GM19351 (cell line): ENCODE measurements around the gene AZI2.

Source experiments
- ATAC-seq: cut with Tn5 transposase; IDR thresholded peaks from one replicate; pipeline ENCODE4 v1.9.1; 2021; ENCODE audit warnings: mild to moderate bottlenecking, moderate library complexity; ENCODE audit not compliant: unreplicated experiment

AZI2 gene, protein sequence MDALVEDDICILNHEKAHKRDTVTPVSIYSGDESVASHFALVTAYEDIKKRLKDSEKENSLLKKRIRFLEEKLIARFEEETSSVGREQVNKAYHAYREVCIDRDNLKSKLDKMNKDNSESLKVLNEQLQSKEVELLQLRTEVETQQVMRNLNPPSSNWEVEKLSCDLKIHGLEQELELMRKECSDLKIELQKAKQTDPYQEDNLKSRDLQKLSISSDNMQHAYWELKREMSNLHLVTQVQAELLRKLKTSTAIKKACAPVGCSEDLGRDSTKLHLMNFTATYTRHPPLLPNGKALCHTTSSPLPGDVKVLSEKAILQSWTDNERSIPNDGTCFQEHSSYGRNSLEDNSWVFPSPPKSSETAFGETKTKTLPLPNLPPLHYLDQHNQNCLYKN

DNA sequence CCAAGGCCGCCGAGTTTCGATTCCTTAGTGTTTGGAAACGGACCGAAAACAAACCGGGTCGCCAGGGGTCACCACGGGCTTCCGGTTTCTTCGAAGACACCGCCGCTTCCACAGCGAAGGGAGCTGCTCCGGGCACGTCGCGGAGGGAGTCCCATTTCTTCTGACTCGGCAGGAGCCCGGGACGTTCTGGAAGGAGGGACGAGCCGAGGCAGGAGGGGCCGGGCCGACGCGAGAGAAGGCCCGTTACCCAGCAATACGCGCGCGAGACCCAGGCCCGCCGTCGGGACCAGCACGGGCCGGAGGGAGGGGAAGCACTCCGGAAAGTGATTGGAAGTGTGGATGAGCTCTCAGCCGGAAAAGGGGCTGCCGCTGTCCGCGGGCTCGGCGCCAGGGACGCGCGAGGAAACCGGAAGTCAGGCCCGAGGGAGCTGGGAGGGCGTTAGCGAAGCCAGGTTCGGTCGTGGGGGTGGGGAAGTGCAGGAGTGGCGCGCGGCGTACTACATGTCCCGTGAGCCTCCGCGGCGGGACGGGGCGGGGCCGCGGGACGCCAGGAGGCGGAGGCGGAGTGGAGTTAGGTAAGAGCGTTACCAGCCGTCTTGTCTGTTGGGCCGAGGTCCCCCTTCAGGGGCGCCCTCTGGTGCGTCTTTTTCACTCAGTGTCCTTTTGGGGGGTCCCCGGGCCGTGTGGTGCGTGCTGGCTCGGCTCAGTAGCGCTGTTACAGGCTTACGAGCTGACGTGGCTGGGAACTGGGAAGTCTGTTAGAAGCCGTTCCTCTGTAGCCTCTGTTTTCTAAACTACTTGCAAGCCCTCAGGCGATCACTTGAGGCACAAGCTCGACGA is at the start of gene AZI2, which contains the start of gene ZCWPW2:
AZI2 (minus strand) TSS at position 196 of the 840 bp plus-strand sequence. CDS start 8,207 bp downstream, outside the sequence.
ZCWPW2 (plus strand) TSS at position 93 of the 840 bp plus-strand sequence. CDS start 64,348 bp downstream, outside the sequence.
- ATAC-seq = peak; percentile 86

DNA sequence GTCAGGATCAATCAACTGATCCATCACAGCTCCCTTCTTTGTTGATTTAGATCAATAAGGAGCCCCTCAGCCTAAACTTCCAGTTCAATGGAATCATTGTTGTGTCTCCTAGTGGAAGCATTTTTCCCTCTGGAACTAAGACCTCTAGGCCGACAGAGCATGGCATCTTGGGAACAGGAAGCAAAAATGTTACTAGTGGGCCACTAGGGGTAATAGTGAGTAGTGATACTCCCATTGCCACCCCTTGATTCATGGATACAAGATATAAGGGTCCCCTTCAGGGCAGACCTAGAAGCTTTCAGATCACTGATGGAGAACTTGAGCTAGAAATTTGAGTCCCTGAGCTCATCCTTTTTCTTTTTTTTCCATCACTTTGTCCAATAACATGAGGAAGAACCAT is 40.4 kb upstream of the AZI2 start:
- ATAC-seq = no peak

DNA sequence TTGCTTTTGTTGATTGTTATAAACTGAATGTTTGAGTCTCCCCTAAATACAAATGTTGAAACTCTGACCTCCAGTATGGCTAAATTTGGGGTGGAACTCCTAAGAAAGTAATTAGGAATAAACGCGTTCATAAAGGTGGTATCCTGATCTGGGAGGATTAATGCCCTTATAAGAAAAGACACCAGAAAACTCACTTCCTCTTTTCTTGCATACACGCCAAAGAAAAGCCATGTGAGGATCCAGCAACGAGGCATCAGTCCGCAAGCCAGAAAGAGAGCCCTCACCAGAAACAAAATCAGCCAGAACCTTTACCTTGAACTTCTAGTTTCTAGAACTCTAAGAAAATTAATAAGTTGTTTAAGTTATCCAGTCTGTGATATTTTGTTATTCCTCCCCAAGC is 37.4 kb upstream of the AZI2 start:
- ATAC-seq = no peak

DNA sequence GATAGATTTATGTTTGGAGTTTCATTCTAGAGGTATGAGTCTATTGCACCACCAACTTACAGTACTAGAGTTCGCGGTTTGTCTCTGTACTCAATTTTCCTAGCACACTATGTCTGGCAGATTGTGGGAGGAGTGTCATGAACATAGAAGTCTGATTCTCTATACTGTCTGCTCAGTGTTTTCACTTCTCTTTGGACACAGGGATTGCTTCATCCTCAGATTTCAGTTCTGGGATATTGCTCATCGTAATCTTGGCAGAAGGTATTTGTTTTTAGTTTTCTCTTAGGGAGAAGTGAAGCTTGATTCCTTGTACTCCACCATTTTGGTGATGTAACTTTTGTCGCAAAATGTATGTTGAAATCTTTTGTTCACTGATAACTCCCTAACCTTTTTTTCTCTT is 27.8 kb upstream of the AZI2 start:
- no peak for ATAC-seq

DNA sequence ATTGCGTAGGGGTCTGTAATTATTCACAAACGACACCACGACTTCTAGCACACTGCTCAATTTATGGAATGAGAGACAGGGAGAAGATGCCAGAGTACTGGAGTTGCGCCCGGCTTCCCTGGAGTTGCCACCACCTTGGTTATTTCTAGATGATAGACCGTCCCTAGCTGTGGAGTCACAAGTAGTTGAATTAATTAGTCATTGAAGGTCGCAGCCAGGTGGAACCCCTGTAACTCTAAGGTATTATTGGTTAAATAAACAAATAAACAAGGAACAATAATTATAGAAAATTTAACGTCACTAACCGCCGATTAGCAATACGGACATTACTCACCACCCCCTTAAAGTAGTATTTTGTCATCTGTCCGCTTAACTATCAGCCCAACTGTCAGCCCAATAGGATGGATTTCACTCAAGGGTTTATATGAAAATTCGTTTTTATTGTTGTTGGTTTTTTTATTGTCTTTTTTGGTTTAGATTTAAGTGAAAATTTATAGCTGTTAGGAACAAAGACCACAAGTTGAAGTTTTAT is 911 bp upstream of the AZI2 start:
- no peak for ATAC-seq

DNA sequence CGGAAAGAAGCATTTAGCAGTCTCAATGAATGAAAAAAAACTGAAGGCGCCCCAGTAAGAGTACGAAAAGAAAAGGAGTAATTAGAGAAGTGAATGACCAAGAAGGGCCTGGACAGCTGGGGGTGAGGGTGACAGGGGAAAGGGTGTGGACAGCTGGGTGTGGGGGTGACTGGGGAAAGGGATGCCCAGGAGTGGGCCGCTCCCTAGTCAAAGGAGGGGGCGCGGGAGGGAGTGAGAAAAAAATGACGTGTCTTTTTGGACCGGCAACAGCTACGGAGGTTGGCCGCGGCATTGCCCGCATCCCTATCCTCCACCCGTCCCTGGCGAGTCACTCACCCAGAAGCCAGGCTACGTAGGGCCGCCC is 377 bp downstream of the AZI2 start:
- no peak for ATAC-seq

DNA sequence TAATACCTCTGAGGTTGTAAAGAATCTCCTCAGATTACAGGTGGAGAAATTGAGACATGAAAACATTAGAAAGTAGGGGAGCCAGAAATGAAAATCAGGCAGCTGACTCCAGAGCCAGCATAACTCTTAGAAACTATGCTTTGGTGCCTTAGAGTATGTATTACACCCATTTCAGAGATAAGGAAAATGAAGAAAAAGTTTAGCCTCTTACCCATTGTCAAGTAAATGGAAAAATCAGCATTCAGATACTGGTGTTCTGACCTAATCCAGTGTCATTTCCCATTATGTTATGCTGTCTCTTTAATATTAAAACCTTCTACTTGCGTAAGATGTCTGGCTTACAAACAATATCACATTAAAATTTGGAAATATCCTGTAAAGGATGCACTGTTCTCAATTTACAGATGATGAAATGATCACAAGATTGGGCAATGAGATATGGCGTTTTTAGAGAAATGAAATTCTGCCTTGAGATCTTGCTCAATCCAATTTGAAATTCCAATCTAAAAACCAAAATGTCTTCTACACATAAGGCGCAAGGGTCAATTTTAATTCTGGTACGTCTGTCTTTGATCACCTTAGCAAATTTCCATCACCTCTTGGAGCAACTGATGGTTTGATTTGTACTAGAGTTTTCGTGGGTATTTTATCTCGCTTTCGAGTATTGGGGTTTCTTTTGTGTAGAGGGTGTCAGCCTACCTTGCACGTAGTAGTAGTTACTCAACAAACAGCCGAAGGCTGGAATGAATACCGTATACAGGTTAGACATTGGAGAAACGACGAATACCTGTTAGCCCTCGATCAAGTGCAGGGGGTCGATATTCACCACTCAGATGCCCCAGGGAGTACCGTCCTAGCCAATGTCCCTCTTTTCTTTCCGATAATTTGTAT is 1.0 kb downstream of the AZI2 start:
- ATAC-seq = no peak

DNA sequence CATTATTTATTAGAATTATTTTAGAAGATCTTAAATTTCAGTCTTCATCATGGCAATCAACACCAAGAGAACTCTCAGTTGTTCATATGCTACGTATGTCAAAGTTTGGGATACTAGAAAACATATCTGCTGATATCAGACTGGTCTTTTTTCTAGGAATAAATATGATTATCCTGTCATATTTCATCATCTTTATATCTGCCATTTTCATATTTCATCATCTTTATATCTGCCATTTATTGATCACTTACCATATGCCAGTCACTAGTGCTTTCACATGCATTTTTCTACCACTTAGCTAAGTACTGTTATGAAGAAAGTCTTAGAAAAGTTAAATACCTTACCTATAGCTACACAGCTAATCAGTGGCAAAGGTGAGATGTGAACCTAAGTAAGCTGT is 2.9 kb downstream of the AZI2 start:
- ATAC-seq = no peak

DNA sequence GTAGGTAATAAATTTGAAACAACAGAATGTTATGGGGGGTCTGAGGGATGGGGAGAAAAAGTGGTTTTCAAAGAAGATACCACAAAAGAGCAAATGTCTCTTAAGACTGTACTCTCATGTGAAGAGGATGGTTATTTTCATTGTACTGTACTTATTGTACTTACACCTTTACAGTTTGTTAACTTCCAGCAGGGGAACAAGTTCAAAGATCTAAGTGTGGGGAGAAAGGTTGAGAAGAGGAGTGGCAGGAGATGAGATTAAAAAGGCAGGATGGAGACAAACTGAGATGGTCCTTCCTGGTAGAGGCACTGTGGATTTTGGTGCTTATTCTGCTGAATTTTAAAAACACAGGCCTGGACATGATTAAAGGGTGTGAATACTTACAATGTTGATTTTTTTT is 5.5 kb downstream of the AZI2 start:
- ATAC-seq = no peak

DNA sequence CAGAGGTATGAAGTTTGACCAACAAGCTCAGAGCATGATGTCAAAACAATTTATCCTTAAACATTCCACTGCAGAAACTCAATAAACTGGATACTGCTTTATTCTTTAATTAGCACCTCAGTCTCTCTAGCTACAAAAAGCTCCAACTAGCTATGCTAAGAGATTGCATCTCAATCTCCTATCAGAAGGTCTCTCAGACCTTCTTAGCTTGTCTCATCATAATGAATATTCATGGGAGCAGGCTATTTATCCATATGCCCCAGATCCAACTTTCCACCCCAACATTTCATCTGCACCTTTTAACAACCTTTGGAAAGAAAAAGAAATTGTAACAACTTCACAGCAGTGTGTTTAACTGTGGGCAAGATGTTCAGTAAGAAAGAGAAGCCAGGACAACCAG is 11.4 kb downstream of the AZI2 start:
- ATAC-seq = no peak

DNA sequence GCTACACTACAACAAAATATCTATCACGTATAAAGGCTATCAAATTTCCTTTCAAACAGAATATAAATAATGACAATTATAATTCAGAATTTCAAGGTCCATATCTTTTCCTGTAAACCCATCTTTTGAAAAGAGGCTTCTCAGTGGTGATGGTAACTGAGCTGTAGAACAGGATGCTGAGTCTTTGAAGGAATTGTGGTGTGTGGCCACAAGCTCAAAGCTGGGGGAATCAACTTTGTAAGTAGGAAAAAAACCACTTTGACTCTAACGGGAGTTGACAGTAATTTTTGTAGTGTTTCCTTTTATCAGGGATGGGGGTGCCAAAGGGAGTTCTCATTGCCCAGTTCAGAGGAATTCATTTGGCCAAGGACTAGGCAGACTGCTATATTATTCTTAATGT is 13.4 kb downstream of the AZI2 start:
- no peak for ATAC-seq

DNA sequence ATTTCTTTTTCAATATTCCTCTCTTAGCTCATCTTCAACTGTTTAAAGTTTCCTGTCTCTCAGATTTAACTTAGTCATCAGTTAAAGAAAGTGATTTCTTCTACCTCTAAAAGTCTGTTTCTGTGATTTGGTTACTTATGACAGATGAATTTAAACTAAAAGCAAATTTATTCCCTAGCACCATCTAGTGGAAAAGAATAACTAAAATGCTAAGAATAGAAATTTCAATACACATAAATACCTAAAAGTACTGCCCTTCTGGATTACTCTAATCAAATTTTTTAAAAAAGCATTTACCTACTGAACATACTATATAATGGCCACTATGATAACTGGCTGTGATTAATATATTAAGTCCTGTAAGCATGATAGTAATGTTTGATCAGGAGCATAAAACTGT is 14.1 kb downstream of the AZI2 start:
- no peak for ATAC-seq

DNA sequence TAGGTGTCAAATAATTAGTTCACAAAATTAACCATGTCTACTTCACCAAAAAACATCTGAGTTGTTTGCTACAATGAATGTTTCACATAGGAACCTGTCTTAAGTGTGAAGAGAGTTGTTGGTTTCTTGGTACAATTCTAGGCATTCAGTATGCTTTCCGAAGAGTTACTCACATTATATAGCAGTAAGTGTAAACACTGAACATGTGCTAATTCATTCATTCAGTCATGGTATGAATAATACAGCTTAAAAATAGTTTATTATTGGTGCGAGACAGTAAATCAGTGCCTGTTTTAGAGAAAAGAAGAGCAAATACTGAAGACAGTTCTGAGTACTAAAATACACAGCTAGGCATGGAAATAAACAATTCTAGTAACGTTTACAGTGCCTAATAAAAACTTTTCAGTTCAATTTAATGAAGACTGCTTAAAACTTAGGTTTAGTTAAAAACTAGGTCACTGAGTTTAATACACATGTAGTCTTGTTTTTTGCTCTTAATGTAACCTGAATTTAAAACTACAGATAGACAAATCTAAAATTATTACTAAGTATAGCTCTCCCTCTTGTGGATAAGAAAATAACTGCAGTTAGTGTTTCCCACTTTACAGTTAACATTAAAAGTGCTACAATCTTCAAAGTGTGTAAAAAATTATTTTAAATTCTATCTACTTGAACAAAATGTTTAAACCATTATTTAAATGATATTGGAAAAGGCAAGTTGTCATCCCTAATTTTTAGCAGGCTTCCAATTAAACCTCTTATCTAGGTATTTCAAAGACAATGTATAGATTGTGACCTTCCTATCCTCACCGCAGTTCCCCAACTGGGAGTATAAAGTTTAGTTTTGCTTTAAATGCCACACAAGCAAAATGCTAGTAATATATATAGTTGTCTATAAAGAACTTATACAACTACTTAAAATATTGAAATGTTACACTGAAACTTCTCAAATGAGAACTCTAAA is 20.2 kb downstream of the AZI2 start:
- ATAC-seq = no peak

DNA sequence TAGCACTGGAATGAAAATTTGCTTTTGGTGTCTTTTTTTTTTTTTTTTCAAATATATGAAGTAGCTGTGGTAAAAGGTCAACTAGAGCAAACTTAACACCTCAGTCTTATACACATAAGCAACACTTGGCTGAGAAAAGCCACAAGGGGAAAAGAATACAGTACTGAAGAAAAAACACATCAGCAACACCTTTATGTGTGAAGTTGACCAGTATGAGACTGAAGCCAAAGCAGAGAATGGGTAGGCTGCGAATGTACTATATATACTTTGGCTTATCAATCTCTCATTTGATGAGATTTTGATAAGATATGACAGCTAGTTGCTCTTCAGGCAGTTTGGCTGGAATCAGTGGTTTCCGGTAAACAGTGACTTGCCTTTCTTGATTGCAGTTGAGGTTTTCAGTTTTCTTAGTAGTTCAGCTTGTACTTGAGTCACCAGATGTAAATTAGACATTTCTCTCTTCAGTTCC is 22.1 kb downstream of the AZI2 start:
- ATAC-seq = peak; percentile 83

DNA sequence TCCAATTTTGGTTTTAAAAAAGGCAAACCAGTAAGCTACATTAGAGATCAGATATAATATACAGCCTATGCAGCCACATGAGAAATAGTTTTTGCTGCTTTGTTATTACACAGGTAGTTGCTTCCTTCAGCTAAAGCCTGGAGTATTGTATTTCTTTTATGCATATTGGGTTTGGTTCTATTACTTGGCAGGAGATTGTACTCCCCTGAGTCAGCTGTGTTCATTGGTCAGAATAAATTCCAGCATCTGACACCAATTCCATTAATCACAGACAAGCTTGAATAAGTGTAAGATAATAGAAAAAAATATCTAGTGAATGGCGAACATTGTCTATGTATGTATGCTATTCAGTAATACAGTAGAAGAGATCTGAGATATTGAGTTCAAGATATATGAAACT is 26.2 kb downstream of the AZI2 start:
- no peak for ATAC-seq

DNA sequence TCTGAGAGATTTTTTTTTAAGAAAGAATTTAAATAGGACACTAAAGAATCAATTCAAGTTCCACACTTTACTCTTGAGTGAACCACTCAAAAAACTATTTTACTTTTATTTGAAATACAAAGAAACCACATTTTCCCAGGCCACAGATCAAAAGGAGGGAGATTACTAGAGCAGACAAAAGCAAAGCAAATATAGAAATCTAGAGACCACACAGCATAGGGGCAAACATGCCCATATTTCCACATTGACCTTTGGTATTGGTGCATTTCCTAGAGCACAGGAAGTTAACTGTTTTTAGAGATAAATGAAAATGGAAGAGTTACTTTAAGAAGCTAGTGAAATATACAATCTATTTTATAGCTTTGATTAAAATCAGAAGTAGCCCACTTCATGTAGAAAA is 27.6 kb downstream of the AZI2 start:
- ATAC-seq = no peak

DNA sequence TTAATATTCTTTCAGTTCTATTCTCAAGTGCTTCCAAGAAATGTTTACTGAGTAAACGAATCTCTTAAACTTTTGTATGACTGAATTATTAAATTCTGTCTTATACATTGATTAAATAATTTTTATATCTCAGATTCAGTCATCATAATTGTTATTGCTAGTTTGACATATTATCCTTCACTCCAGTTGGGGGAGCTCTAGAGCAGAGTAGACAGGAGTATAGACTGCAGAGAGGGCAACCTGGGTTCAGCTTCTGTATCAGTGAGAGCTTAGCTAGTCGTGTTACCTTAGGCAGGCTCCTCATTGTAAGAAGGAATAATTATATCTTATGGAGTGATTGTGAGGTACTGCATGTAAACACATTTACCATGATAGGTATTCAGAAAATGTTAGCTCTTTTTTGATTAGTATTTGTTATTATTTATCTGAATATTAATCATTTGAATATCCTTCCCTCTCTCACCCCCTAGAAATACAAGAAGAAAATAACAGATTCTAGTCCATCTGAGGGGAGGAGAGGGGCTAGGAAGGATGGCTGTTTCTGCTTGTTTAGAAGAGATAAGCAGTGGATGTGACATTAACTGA is 31.1 kb downstream of the AZI2 start:
- peak; percentile 96 for ATAC-seq

DNA sequence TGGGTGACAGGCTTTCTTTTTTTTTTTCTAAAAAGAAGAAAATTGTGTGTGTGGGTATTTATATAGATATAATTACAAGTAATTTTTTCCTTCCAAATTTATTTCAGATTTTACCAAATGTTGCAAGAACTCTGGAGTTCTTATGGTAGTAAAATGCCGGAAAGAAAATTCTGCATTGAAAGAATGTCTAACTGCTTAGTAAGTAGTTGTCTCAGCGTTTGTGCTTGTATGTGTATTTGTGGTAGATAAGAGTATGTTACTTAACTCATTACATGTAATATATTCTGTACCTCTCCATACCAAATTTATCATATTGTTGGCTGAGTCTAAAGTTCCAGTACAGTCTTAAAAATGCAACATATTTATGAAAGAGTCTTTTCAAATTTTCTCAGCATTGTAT is 32.4 kb downstream of the AZI2 start:
- ATAC-seq = no peak

DNA sequence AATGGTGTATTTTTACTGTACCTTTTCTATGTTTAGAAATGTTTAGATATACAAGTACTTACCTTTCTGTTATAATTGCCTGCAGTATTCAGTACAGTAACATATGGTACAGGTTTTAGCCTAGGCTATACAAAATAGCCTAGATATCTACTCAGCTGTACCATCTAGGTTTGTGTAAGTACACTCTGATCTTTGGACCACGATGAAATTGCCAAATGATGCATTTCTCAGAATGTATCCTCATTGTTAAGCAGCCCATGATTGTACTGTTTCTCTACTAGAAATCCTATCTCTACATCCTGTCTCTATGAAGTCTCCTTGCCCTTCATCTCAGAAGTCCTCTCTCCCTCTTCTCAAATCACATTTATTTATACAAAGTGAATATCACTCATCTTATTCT is 32.9 kb downstream of the AZI2 start:
- no peak for ATAC-seq
